Prostate gland (tissue), 2 donors: ENCODE data around the gene PSMB2. TPM values are rescaled to one million over a fixed set of nuclear protein-coding genes. Genes with fewer than 3 reads are reported as not detected.

Experiments used
- DNase-seq: peaks from one replicate; pipeline ENCODE4 v3.0.0-alpha.2; 2019; ENCODE audit warnings: low spot score
- H3K27ac ChIP-seq, 2 donors: fragments of 200-600 bp; sonication (generic); 2 replicates each; pipeline ENCODE4 v1.5.1; 2017 to 2019
- H3K27me3 ChIP-seq: fragments of 200-600 bp; sonication (generic); replicated peaks from 2 replicates; pipeline ENCODE4 v1.5.1; 2019; ENCODE audit not compliant: insufficient read depth
- H3K36me3 ChIP-seq, 2 donors: fragments of 200-600 bp; sonication (generic); 1 replicate in 1 of 2; 2 replicates in 1 of 2; pipeline versions ENCODE4 v1.5.1 to v1.8.1; 2017 to 2019
- H3K4me1 ChIP-seq: fragments of 200-600 bp; sonication (generic); replicated peaks from 2 replicates; pipeline ENCODE4 v1.5.1; 2019
- H3K4me3 ChIP-seq, 2 donors: fragments of 200-600 bp; sonication (generic); 2 replicates each; pipeline ENCODE4 v1.5.1; 2017 to 2019
- H3K9me3 ChIP-seq: fragments of 200-600 bp; sonication (generic); 2 replicates; pipeline ENCODE4 v1.5.1; 2017
- CTCF ChIP-seq, 4 experiments: fragments of 200-600 bp in 2 of 4; fragments of 450-650 bp in 2 of 4; sonication (generic) in 2 of 4; IDR thresholded peaks; 1 replicate in 3 of 4; 2 replicates in 1 of 4; pipeline ENCODE4 v1.5.1; 2016 to 2019; ENCODE audit warnings: antibody characterized with exemption in 4 of 4, mild to moderate bottlenecking in 2 of 4, moderate library complexity in 2 of 4
- POLR2A ChIP-seq: fragments of 450-650 bp; IDR thresholded peaks from one replicate; pipeline ENCODE4 v1.6.1; 2016; ENCODE audit warnings: antibody characterized with exemption, mild to moderate bottlenecking
- POLR2AphosphoS5 ChIP-seq: sonication (generic); formaldehyde crosslinking; IDR thresholded peaks from one replicate; pipeline ENCODE4 v1.6.1; 2017; ENCODE audit warnings: antibody characterized with exemption
- WGBS: methylation state at CpG from one replicate; pipeline ENCODE4 v1.1.5; 2018; 5-methylcytosine and 5-hydroxymethylcytosine counted together
- intact Hi-C: fragments of 100-400 bp; cut with DNase I; formaldehyde crosslinking; loops from one replicate; pipeline ENCODE4 v1.14.2; 2022
- total RNA-seq, 2 donors: library from RNA; depleted of rRNA; stranded (reverse); fragments of >200 nt; gene quantifications; one replicate each; pipeline ENCODE4 v1.1.0, GENCODE V29; 2016

Gene PSMB2
- total RNA-seq, 2 donors from 2014 or later = 53.6 to 64.8 TPM

- H3K9me3 ChIP-seq = no peaks in the 10 kb centered on the region
These were observed 85.5 kb downstream of the PSMB2 start for GRCh38 chr1:35555601-35556477.

GRCh38 chr1:35555212-35555584 lies 86.1 kb downstream of the PSMB2 start:
- WGBS = 46% methylated on average over 4 of the region's 4 CpGs
- H3K4me1 ChIP-seq = peaks cover 3% of the 10 kb centered on the region
- no peak for DNase-seq
- intact Hi-C loops = loop anchor here (5.0 kb wide), 1 partner anchor 363 kb away; the partner anchor contains the start of gene SFPQ
- TF ChIP-seq CTCF (IDR thresholded peaks at IDR 0.05) = no peak
- no peak for TF ChIP-seq POLR2AphosphoS5
- no peak overlapping the region for H3K27ac ChIP-seq
- H3K36me3 ChIP-seq = no peaks in the 10 kb centered on the region
- no peaks in the 10 kb centered on the region for H3K27me3 ChIP-seq
- H3K9me3 ChIP-seq = no peaks in the 10 kb centered on the region
- H3K4me3 ChIP-seq = no peak overlapping the region

More at GRCh38 chr1:35555601-35556477, 85.5 kb downstream of the PSMB2 start:
- no peak for DNase-seq
- intact Hi-C loops = loop anchor here (5.0 kb wide), 1 partner anchor 364 kb away; the partner anchor contains the start of gene SFPQ
- H3K36me3 ChIP-seq = no peaks in the 10 kb centered on the region
- WGBS = 33% methylated on average over 10 of the region's 10 CpGs
- peak overlapping the region; percentile 66 to 80 for H3K4me3 ChIP-seq
- no peak for TF ChIP-seq CTCF (IDR thresholded peaks at IDR 0.05)
- no peak for TF ChIP-seq POLR2AphosphoS5
- TF ChIP-seq POLR2A = no peak
- peak overlapping the region; percentile 94 to 95 for H3K27ac ChIP-seq
- H3K4me1 ChIP-seq = peaks cover 7% of the 10 kb centered on the region
- H3K27me3 ChIP-seq = no peaks in the 10 kb centered on the region

- peak; percentile 89 for DNase-seq
- Histone ChIP-seq H3K27me3 (no peaks in the 10 kb centered on the region), H3K36me3 (no peaks in the 10 kb centered on the region), H3K9me3 (no peaks in the 10 kb centered on the region), H3K4me3 (no peak overlapping the region), H3K4me1 (peaks cover 3% of the 10 kb centered on the region), H3K27ac (peak overlapping the region; percentile 29 to 40)
- TF ChIP-seq POLR2AphosphoS5 (peak; percentile 84), CTCF (IDR thresholded peaks at IDR 0.05) (no peak), POLR2A (no peak)
- 19% methylated on average over 7 of the region's 7 CpGs for WGBS
- intact Hi-C loops = loop anchor here (5.0 kb wide), 1 partner anchor 362 kb away; the partner anchor contains the start of gene SFPQ
These were observed 86.8 kb downstream of the PSMB2 start for GRCh38 chr1:35554266-35555211.

DNA sequence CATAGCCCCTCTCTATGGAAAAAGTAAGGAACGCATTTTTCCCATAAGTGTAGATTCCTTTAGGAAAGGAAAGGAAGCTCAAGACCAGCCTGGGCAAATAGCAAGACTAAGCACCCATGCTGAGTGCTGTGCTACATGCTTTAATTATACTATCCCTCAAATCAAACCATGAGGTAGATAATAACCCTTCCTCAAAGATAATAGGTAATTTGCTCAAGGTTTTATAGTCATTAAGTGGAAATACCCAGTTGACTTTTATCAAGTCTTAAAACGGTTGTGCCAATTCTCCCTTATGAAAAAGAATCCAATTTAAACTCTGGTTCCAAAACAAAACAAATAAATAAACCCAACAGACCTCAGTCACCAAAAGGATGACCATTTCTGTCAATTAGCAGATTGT lies 87.5 kb downstream of the PSMB2 start:
- H3K27ac ChIP-seq = peak overlapping the region; percentile 29 to 40
- TF ChIP-seq POLR2A (no peak), POLR2AphosphoS5 (no peak), CTCF (IDR thresholded peaks at IDR 0.05) (no peak)
- H3K4me1 ChIP-seq = peaks cover 3% of the 10 kb centered on the region
- no peaks in the 10 kb centered on the region for H3K36me3 ChIP-seq
- no peak overlapping the region for H3K4me3 ChIP-seq
- no peaks in the 10 kb centered on the region for H3K27me3 ChIP-seq
- no peaks in the 10 kb centered on the region for H3K9me3 ChIP-seq
- 35% methylated on average over 2 of the region's 2 CpGs for WGBS
- DNase-seq = no peak
- intact Hi-C loops = no loop called here

Other genes starting within 250 kb of the PSMB2 start
- gene KIAA0319L, start 84.1 kb downstream of the PSMB2 start, total RNA-seq = 100 to 1,000 TPM; 109 to 124 TPM
- 10 to 100 TPM; 37.6 to 49.4 TPM for gene NCDN, start 83.7 kb downstream of the PSMB2 start, total RNA-seq
- 1 to 10 TPM; 2.0 to 2.2 TPM for gene TFAP2E, start 68.2 kb downstream of the PSMB2 start, total RNA-seq
- gene C1orf216, start 77.4 kb upstream of the PSMB2 start, total RNA-seq = 10 to 100 TPM; 10.1 to 12.9 TPM
- gene CLSPN, start 128.5 kb upstream of the PSMB2 start, total RNA-seq = 1 to 10 TPM in 1 of 2 donors, under 1 TPM in 1; 0.73 to 3.4 TPM
- gene AGO4, start 166.5 kb upstream of the PSMB2 start, total RNA-seq = 10 to 100 TPM; 11.7 to 15.2 TPM
- gene AGO1, start 241.7 kb upstream of the PSMB2 start, total RNA-seq = 10 to 100 TPM; 31.8 to 52.0 TPM